ENCODE results near the gene ATP6V0A1.

The ATP6V0A1 gene

DNA sequence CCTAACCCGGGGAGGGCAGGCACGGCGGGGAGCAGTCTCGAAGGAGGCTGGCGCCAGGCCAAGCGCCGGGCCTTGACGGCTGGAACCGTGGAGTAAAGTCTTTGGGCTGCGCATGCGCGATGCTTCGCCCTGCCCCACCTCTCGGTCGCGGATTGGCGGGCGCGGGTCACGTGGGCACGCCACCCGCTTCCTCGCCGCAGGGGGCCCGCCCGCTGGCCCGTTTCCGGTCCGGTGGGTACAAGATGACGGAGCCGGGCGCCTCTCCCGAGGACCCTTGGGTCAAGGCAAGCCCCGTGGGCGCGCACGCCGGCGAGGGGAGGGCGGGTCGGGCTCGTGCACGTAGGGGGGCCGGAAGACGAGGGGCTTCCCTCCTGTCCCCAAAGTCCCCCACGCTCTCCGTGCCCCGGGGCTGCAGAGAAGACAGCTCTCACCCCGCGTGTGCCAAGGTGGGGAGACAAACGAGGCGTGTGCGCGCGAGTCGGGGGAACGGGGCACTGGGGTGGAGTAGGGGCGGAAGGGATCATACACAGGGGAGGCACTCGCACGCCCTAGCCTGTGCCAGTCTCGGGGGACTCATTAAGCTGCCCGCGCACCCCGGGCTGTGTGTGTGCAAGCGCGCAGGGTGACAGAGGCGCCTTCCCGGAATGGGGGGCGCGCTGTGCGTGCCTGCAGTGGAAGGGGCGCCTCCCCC lies 108.3 kb downstream of the ATP6V0A1 start, which contains the start of gene MLX:
Gene MLX (plus strand): TSS at position 218 of the 691 bp plus-strand sequence. CDS start 25 bp downstream, at position 243.
- Histone ChIP-seq H3K27me3 (replicated peaks; ENCODE audit: control insufficient read depth, insufficient read depth, low read length, poor library complexity, severe bottlenecking) (no peaks in the 10 kb centered on the region), H3K4me3 (ENCODE audit: insufficient read depth, low read depth, low read length, poor library complexity, severe bottlenecking) (peak within 1 kb of the TSS; percentile 75), H3K4me1 (ENCODE audit: control insufficient read depth, insufficient read depth, low read length, poor library complexity, severe bottlenecking) (peaks cover 26% of the 10 kb centered on the region), H3K9me3 (ENCODE audit: control insufficient read depth, low read length) (no peaks in the 10 kb centered on the region), H3K36me3 (ENCODE audit: control insufficient read depth, insufficient read depth, low read length) (peaks cover 48% of the 10 kb centered on the region), H3K27ac (ENCODE audit: insufficient read depth, low read length, poor library complexity, severe bottlenecking) (peak within 1 kb of the TSS; percentile 72)
- peak; percentile 84 to 90 (median 89) for DNase-seq

DNA sequence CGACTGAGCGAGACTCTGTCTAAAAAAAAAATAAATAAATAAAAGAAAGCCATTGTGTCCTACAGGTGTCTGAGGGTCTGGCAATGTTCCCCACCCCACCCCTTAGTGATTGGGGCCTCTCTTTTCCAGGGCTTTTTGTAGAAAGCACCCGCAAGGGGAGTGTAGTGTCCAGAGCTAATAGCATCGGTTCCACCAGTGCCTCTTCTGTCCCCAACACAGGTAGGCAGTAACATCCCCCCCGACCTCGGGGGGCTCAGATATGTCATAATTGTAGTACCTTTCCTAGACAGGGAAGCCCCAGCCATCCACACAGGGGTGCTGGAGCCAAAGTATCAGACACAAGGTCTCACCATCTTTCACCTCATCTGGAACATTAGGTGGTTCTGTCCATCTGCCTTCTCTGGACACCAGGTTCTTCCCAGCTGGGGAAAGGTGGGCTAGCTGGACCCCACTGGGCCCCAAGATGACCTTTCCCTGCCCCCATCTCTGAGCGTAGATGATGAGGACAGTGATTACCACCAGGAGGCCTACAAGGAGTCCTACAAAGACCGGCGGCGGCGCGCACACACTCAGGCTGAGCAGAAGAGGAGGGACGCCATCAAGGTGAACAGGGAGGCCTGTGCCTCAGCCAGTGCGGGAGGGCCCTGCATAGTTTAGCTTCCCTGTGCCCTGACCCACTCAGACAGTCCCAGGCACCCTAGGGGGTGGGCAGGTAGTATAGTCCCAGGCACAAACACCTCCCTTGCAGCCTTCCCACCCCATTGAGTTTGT lies 109.8 kb downstream of the ATP6V0A1 start:
- peaks cover 61% of the 10 kb centered on the region for H3K36me3 ChIP-seq (ENCODE audit: control insufficient read depth, insufficient read depth, low read length)
- H3K9me3 ChIP-seq (ENCODE audit: control insufficient read depth, low read length), result no peaks in the 10 kb centered on the region
- no peak overlapping the region for H3K27ac ChIP-seq (ENCODE audit: insufficient read depth, low read length, poor library complexity, severe bottlenecking)
- no peaks in the 10 kb centered on the region for H3K27me3 ChIP-seq (replicated peaks; ENCODE audit: control insufficient read depth, insufficient read depth, low read length, poor library complexity, severe bottlenecking)
- H3K4me3 ChIP-seq (ENCODE audit: insufficient read depth, low read depth, low read length, poor library complexity, severe bottlenecking), result no peak overlapping the region
- peaks cover 14% of the 10 kb centered on the region for H3K4me1 ChIP-seq (ENCODE audit: control insufficient read depth, insufficient read depth, low read length, poor library complexity, severe bottlenecking)
- DNase-seq, result no peak

DNA sequence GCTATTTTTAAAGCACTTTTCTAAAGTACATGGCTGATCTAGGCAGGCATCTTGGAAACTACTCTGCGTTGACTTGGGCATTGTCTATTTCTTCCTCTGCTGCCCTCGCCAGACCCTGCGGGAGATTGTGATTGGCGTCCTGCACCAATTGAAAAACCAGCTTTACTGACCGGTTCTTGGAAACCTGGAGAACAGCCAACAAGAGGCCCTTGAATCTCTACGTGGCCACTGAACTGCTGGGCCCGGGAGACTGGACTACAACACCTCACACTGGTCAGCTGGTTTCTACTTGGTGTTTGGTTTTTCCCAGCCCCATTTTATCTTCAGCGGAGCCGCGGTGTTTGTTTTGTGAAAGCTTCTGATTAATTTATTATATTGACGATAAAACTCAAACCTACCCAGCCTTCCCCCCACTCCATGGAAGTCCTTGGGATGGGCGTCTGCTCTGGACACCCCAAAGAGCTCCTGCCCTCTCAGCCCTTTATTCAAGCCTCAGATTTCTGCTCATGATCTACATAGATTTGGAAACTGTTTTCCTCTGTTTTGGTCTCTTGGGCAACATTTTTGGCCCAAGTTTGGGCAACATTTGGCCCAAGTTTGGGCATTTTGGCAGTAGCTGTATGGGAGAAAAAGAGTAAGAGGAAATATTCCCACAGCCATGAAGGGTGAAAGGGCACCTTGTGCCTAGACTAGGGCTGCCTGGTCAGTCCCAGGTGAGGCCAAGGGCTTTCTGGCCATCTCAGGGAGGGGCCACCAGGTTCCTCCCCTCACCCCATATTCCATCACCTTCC lies 113.0 kb downstream of the ATP6V0A1 start:
- peaks cover 7% of the 10 kb centered on the region for H3K4me1 ChIP-seq (ENCODE audit: control insufficient read depth, insufficient read depth, low read length, poor library complexity, severe bottlenecking)
- peaks cover 50% of the 10 kb centered on the region for H3K36me3 ChIP-seq (ENCODE audit: control insufficient read depth, insufficient read depth, low read length)
- no peaks in the 10 kb centered on the region for H3K27me3 ChIP-seq (replicated peaks; ENCODE audit: control insufficient read depth, insufficient read depth, low read length, poor library complexity, severe bottlenecking)
- H3K4me3 ChIP-seq (ENCODE audit: insufficient read depth, low read depth, low read length, poor library complexity, severe bottlenecking), result no peak overlapping the region
- no peaks in the 10 kb centered on the region for H3K9me3 ChIP-seq (ENCODE audit: control insufficient read depth, low read length)
- no peak overlapping the region for H3K27ac ChIP-seq (ENCODE audit: insufficient read depth, low read length, poor library complexity, severe bottlenecking)
- DNase-seq, result no peak

All from effector memory CD4-positive, alpha-beta T cell (primary cell).